Central memory CD8-positive, alpha-beta T cell (primary cell): ENCODE results near the gene IGFLR1.
"Not testable (repeated sequence)": the region's sequence is repeated elsewhere in the genome, so short reads cannot be mapped to it uniquely, and the experiment has no call there.

Source experiments
- ATAC-seq: fragments of 150-1000 bp; cut with Tn5 transposase; replicated peaks from 2 replicates; pipeline ENCODE4 v1.10.0; 2022; ENCODE audit warnings: mild to moderate bottlenecking, moderate FRiP score, moderate number of reproducible peaks; ENCODE audit not compliant: poor library complexity, severe bottlenecking; ENCODE audit errors: extremely low read depth
- DNase-seq, 2 donors: peaks; one replicate each; pipeline ENCODE4 v3.0.0; 2021; ENCODE audit warnings: low spot score in 2 of 2
- H3K27ac Mint-ChIP-seq: one replicate; pipeline ENCODE4 v1.8.0; 2022; ENCODE audit warnings: low read depth, mild to moderate bottlenecking, moderate library complexity, mixed read lengths
- H3K27me3 Mint-ChIP-seq: one replicate; pipeline ENCODE4 v1.8.0; 2022; ENCODE audit warnings: mixed read lengths
- H3K36me3 Mint-ChIP-seq: one replicate; pipeline ENCODE4 v1.8.0; 2022; ENCODE audit warnings: mild to moderate bottlenecking, moderate library complexity, mixed read lengths; ENCODE audit not compliant: insufficient read depth
- H3K4me1 Mint-ChIP-seq: one replicate; pipeline ENCODE4 v1.8.0; 2022; ENCODE audit warnings: mixed read lengths
- H3K4me3 Mint-ChIP-seq: one replicate; pipeline ENCODE4 v1.8.0; 2022; ENCODE audit warnings: mild to moderate bottlenecking, moderate library complexity, mixed read lengths
- H3K9me3 Mint-ChIP-seq: one replicate; pipeline ENCODE4 v1.8.0; 2022; ENCODE audit warnings: mixed read lengths

The IGFLR1 gene

DNA sequence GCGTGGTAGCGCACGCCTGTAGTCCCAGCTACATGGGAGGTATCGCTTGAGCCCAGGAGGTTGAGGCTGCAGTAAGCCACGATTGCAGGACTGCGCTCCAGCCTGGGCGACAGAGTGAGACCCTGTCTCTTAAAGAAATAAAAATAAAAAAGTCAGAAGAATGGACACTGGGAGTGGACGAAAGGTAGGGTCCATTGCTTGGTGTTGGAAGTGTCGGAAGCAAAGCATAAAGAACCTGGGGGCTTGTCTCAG lies 32.7 kb upstream of the IGFLR1 start:
- no peak for DNase-seq
- Mint-ChIP-seq H3K4me1 (peaks cover 25% of the 10 kb centered on the region), H3K9me3 (no peaks in the 10 kb centered on the region), H3K27ac (peak overlapping the region; percentile 80), H3K27me3 (no peaks in the 10 kb centered on the region), H3K36me3 (peaks cover 4% of the 10 kb centered on the region), H3K4me3 (peak overlapping the region; percentile 75)
- ATAC-seq = no peak

DNA sequence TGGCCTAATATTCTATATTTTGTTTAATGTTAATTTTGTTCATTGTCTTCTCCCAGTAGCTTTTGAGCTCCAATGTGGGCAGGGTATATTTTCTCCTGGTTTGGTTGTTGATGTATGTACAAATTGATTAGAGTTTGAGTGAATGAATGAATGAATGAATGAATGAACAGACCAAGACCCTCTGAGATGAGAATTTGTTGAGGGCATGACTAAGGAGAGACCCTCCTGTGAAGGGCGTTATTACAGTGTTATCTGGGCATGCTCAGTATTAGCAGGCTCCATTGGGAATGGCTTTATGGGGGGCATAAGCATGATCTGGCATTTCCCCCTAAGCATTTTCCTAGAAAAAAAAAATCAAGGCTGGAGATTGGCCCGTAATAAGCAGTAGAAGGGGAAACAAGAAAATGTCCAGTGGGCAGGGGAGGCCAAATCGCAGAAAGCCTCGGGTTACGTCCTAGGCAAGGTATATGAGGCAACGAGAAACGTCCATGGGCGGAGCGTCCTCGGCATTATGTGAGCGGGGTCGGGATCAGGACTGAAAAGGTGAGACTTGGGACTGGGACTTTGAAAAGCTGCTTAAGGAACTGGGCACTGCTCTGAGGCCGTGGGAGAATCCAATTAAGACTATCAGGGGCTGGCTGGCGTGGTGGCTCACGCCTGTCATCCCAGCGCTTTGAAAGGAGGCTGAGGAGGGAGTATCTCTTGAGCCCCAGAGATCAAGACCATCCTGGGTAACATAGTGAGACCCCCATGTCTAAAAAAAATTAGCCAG lies 32.2 kb upstream of the IGFLR1 start:
- Mint-ChIP-seq H3K27me3 (no peaks in the 10 kb centered on the region), H3K4me1 (peaks cover 25% of the 10 kb centered on the region), H3K36me3 (peaks cover 4% of the 10 kb centered on the region), H3K4me3 (peak overlapping the region; percentile 75), H3K27ac (peak overlapping the region; percentile 80), H3K9me3 (no peaks in the 10 kb centered on the region)
- ATAC-seq (no peak), DNase-seq (no peak)

GRCh38 chr19:35773020-35773806 lies 31.0 kb upstream of the IGFLR1 start:
- Mint-ChIP-seq H3K9me3 (no peaks in the 10 kb centered on the region), H3K36me3 (peaks cover 3% of the 10 kb centered on the region), H3K27me3 (no peaks in the 10 kb centered on the region), H3K4me3 (no peak overlapping the region), H3K4me1 (peaks cover 25% of the 10 kb centered on the region), H3K27ac (no peak overlapping the region)
- ATAC-seq = no peak
- no peak for DNase-seq

- not testable (repeated sequence) for H3K27me3 Mint-ChIP-seq, H3K4me3 Mint-ChIP-seq, H3K9me3 Mint-ChIP-seq, DNase-seq, H3K27ac Mint-ChIP-seq, H3K36me3 Mint-ChIP-seq, ATAC-seq
- peaks cover 25% of the 10 kb centered on the region for H3K4me1 Mint-ChIP-seq
Measured at GRCh38 chr19:35772362-35772761, 30.1 kb upstream of the IGFLR1 start.

- Mint-ChIP-seq H3K4me3 (no peak overlapping the region), H3K9me3 (no peaks in the 10 kb centered on the region), H3K4me1 (no peaks in the 10 kb centered on the region), H3K36me3 (peaks cover 13% of the 10 kb centered on the region), H3K27ac (no peak overlapping the region), H3K27me3 (no peaks in the 10 kb centered on the region)
- no peak for ATAC-seq
- no peak for DNase-seq
Measured at GRCh38 chr19:35768082-35768421, 25.8 kb upstream of the IGFLR1 start.

DNA sequence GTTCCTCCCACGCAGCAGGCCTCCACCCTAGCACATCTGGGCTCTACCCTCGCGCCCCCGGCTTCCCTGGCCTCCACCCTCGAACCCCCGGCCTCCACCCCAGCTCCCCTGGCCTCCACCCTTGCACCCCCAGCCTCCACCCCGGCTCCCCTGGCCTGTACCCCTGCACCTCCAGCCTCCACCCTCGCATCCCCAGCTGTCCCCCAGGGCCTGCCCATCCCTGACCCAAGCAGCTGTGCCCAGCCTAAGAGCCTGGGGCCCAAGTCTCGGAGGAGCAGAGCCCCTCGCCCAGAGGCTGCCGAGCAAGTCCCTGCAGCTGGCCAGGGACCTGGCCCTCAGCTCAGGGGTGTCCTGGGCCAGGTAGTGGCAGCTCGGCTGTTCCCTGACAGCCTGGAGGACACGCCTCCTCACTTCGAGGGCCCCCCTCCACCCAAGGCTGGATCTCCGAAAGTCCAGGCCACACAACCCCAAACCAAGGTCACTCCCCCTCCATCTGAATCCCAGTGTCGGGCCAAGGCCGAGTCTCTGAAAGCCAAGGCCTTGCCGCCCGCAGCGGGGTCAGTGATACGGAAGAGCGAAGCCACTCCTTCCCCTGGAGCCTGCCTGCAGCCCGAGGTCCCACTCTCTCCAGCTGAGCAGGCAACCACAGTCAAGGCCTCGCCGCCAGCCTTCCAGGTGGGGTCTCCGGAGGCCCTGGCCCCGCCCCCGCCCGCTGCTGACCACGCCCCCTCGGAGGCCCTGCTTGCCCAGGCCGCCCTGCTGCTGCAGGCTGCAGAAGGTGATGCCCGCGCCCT lies 25.2 kb upstream of the IGFLR1 start:
- no peak for ATAC-seq
- no peaks in the 10 kb centered on the region for H3K27me3 Mint-ChIP-seq
- H3K4me3 Mint-ChIP-seq = no peak overlapping the region
- H3K27ac Mint-ChIP-seq = no peak overlapping the region
- H3K9me3 Mint-ChIP-seq = no peaks in the 10 kb centered on the region
- H3K36me3 Mint-ChIP-seq = peaks cover 16% of the 10 kb centered on the region
- DNase-seq = no peak
- no peaks in the 10 kb centered on the region for H3K4me1 Mint-ChIP-seq

GRCh38 chr19:35766571-35767104 lies 24.4 kb upstream of the IGFLR1 start:
- DNase-seq (no peak), ATAC-seq (no peak)
- no peak overlapping the region for H3K4me3 Mint-ChIP-seq
- H3K36me3 Mint-ChIP-seq = peaks cover 19% of the 10 kb centered on the region
- no peak overlapping the region for H3K27ac Mint-ChIP-seq
- H3K4me1 Mint-ChIP-seq = no peaks in the 10 kb centered on the region
- no peaks in the 10 kb centered on the region for H3K27me3 Mint-ChIP-seq
- no peaks in the 10 kb centered on the region for H3K9me3 Mint-ChIP-seq

DNA sequence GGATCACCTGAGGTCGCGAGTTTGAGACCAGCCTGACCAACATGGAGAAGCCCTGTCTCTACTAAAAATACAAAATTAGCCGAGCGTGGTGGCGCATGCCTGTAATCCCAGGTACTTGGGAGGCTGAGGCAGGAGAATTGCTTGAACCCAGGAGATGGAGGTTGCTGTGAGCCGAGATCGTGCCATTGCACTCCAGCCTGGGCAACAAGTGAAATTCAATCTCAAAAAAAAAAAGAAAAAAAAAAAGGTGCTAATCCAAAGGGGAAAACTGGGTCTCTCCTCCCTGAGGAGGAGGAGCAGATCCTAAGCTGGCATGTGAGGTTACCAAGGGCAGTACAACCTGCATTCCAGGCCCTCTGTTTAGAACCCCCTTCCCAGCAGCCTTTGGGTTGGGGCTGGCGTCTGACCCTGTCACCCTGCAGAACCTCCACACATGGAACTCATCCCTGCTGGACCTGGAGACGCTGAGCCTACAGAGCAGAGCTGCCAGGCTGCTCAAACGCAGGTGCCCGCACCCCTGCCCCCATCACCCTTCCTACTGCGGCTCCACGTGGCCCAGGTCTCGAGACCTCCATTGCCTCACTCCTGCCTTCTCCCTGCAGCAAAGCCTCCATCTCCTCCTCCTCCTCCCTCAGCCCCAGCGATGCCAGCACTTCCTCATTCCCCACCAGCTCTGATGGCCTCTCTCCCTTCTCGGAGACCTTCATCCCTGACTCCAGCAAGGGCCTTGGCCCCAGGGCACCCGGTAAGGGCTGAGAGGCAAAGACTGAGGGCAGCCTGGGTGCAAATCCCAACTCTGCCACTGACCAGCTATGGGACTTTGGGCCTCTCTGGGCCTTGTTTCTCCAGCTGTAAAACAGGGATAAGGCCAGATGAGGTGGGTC lies 22.4 kb upstream of the IGFLR1 start:
- peaks cover 19% of the 10 kb centered on the region for H3K36me3 Mint-ChIP-seq
- no peak overlapping the region for H3K4me3 Mint-ChIP-seq
- H3K4me1 Mint-ChIP-seq = peaks cover 1% of the 10 kb centered on the region
- H3K27ac Mint-ChIP-seq = no peak overlapping the region
- no peaks in the 10 kb centered on the region for H3K27me3 Mint-ChIP-seq
- no peaks in the 10 kb centered on the region for H3K9me3 Mint-ChIP-seq
- ATAC-seq = no peak
- DNase-seq = no peak

DNA sequence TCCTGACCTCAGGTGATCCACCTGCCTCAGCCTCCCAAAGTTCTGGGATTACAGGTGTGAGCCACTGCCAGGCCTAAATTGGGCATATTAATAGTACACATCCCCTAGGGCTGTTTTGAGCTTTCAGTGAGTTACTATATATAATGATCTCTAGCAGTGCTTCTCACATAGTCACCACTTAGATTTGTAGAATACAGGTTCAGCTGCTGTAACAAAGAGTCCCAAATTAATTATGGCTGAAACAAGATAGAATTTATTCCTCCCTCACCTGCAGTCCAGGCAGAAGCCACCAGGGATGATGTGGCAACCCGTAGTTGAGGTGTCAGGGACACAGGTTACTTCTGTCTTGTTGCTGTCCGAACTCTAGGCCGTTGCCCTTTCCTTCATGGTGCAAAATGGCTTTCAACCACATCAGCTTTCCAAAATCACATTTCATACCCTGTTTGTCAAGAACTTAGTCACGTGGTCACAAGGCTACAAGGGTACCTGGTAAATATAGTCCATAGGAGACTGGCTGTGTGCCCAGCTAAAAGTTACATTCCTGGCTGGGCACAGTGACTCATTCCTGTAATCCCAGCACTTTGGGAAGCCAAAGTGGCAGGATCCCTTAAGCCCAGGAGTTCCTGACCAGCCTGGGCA lies 18.6 kb upstream of the IGFLR1 start:
- H3K4me3 Mint-ChIP-seq = no peak overlapping the region
- DNase-seq (no peak), ATAC-seq (no peak)
- H3K27me3 Mint-ChIP-seq = no peaks in the 10 kb centered on the region
- peaks cover 14% of the 10 kb centered on the region for H3K4me1 Mint-ChIP-seq
- H3K9me3 Mint-ChIP-seq = no peaks in the 10 kb centered on the region
- H3K36me3 Mint-ChIP-seq = peaks cover 21% of the 10 kb centered on the region
- no peak overlapping the region for H3K27ac Mint-ChIP-seq

DNA sequence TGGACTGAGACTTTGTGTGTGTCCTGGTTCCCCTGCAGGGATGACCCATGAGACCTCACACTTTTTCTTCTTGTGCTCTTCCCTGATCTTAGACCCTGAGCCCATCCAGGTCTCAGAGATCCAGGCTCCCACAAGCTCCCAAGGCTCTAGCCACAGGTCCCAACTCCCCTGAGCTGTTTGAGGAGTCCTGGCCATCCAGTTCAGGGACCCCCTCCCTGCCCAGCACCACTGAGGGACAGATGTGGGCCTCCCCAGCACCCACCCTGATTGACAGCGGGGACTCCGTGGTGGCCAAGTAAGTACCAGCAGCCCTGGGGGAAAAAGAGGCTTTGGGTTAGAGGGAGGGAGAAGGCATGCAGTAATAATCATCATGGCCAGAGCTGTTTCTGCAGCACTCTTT lies 17.4 kb upstream of the IGFLR1 start:
- H3K4me1 Mint-ChIP-seq = peaks cover 14% of the 10 kb centered on the region
- DNase-seq (no peak), ATAC-seq (no peak)
- peaks cover 19% of the 10 kb centered on the region for H3K36me3 Mint-ChIP-seq
- H3K4me3 Mint-ChIP-seq = peak overlapping the region; percentile 93
- no peaks in the 10 kb centered on the region for H3K9me3 Mint-ChIP-seq
- H3K27me3 Mint-ChIP-seq = no peaks in the 10 kb centered on the region
- no peak overlapping the region for H3K27ac Mint-ChIP-seq

GRCh38 chr19:35757749-35758608 lies 15.7 kb upstream of the IGFLR1 start, which contains the start of gene PROSER3:
PROSER3 (plus strand) TSS chr19:35758176; CDS start chr19:35758216, 40 bp downstream.
- peak within 1 kb of the TSS; percentile 93 for H3K4me3 Mint-ChIP-seq
- no peaks in the 10 kb centered on the region for H3K9me3 Mint-ChIP-seq
- DNase-seq = peak; percentile 96 to 99
- peaks cover 14% of the 10 kb centered on the region for H3K4me1 Mint-ChIP-seq
- H3K36me3 Mint-ChIP-seq = peaks cover 13% of the 10 kb centered on the region
- peak within 1 kb of the TSS; percentile 94 for H3K27ac Mint-ChIP-seq
- peak; percentile 99 for ATAC-seq
- no peaks in the 10 kb centered on the region for H3K27me3 Mint-ChIP-seq
